Right lobe of liver (tissue), 4 donors: ENCODE data around the gene NIT1.

Experiments
- POLR2A ChIP-seq: fragments of 450-650 bp; IDR thresholded peaks from one replicate; pipeline ENCODE4 v1.6.1; 2017; ENCODE audit warnings: antibody characterized with exemption, mild to moderate bottlenecking
- TF ChIP-seq, protein P1 (sequence below), 4 donors: fragments of 200-600 bp in 3 of 4; fragments of 450-650 bp in 1 of 4; IDR thresholded peaks; one replicate each; pipeline versions ENCODE4 v1.5.1 to v1.8.0; 2016 to 2022; ENCODE audit warnings: antibody characterized with exemption in 4 of 4, mild to moderate bottlenecking in 2 of 4
- donor health status: DM: no; HTN: no; CAD: no.
- donor health status: DM: no; HTN: no; CAD: no.
- donor health status: DM: no; HTN: yes; CAD: no.

DNA sequence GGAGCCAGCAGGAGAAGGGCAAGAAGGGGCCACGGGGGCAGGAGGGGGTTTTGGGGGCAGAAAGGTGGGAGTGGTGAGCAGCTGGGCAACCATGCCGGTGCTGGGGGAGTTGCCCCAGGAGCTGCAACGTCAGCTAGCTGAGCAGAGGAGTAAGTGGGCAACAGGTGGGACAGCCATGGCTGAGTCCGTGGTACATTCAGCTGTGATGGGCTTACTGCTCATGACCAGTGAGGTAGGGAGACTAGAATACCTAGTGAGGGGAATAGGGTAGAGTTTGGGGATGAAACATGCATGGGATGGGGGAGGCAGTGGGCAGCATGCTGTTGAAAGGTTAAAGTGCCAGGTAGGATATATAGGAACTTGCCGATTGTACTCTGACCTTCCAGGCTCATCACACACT, 43.7 kb downstream of the NIT1 start:
- TF ChIP-seq, protein P1, sequence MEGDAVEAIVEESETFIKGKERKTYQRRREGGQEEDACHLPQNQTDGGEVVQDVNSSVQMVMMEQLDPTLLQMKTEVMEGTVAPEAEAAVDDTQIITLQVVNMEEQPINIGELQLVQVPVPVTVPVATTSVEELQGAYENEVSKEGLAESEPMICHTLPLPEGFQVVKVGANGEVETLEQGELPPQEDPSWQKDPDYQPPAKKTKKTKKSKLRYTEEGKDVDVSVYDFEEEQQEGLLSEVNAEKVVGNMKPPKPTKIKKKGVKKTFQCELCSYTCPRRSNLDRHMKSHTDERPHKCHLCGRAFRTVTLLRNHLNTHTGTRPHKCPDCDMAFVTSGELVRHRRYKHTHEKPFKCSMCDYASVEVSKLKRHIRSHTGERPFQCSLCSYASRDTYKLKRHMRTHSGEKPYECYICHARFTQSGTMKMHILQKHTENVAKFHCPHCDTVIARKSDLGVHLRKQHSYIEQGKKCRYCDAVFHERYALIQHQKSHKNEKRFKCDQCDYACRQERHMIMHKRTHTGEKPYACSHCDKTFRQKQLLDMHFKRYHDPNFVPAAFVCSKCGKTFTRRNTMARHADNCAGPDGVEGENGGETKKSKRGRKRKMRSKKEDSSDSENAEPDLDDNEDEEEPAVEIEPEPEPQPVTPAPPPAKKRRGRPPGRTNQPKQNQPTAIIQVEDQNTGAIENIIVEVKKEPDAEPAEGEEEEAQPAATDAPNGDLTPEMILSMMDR (IDR thresholded peaks at IDR 0.05), result no peak
- TF ChIP-seq POLR2A, result no peak
